HEK293 (cell line): ENCODE measurements around the gene BOK.
A peak's percentile ranks its signal among the peaks of the same experiment; 100 is the strongest.

ENCODE experiments used
- CTCF ChIA-PET: fragments of 350-600 bp; formaldehyde crosslinking; extraction: SDS; loops from one replicate; lab custom pipeline; 2021; ENCODE audit warnings: antibody characterized with exemption; lab: Yijun Ruan, JAX
- POLR2A ChIA-PET: fragments of 300-600 bp; formaldehyde crosslinking; extraction: SDS; loops from one replicate; lab custom pipeline; 2020; ENCODE audit warnings: antibody characterized with exemption, inconsistent platforms; lab: Yijun Ruan, JAX
- H3K27ac ChIP-seq: fragments of 200-500 bp; sonication (Bioruptor generic); 2 replicates; pipeline ENCODE4 v1.5.1; 2014; ENCODE audit warnings: low read depth, low read length, control low read depth, inconsistent platforms; ENCODE audit errors: extremely low read depth
- H3K36me3 ChIP-seq, 2 experiments: fragments of 200-500 bp in 1 of 2; sonication (Bioruptor generic) in 1 of 2; 1 replicate in 1 of 2; 2 replicates in 1 of 2; pipeline ENCODE4 v1.5.1; 2014 to 2017; ENCODE audit warnings: inconsistent platforms in 2 of 2, low read length in 2 of 2; ENCODE audit not compliant: control insufficient read depth in 2 of 2, insufficient read depth in 1 of 2
- H3K4me1 ChIP-seq: fragments of 200-500 bp; sonication (Bioruptor generic); 2 replicates; pipeline ENCODE4 v1.5.1; 2014; ENCODE audit warnings: mild to moderate bottlenecking, low read length, inconsistent platforms; ENCODE audit not compliant: control insufficient read depth, insufficient read depth
- H3K4me3 ChIP-seq: 2 replicates; pipeline ENCODE4 v1.5.1; 2011; ENCODE audit warnings: low read depth, mild to moderate bottlenecking, control low read depth, low read length, moderate library complexity
- H3K9me3 ChIP-seq: fragments of 200-500 bp; sonication (Bioruptor generic); 2 replicates; pipeline ENCODE4 v1.5.1; 2014; ENCODE audit warnings: low read depth, low read length, inconsistent platforms; ENCODE audit not compliant: control insufficient read depth, insufficient read depth
- BCL11A ChIP-seq: fragments of 450-650 bp; formaldehyde crosslinking; IDR thresholded peaks from 2 replicates; pipeline ENCODE4 v1.5.1; 2016; ENCODE audit warnings: low read depth, missing biosample characterization, missing genetic modification characterization
- GFI1B ChIP-seq: fragments of 450-650 bp; formaldehyde crosslinking; IDR thresholded peaks from 2 replicates; pipeline ENCODE4 v1.5.1; 2016; ENCODE audit warnings: missing biosample characterization, missing genetic modification characterization
- GLIS1 ChIP-seq: fragments of 450-650 bp; formaldehyde crosslinking; IDR thresholded peaks from 2 replicates; pipeline ENCODE4 v1.5.1; 2016; ENCODE audit warnings: missing biosample characterization, missing genetic modification characterization
- YY1 ChIP-seq: fragments of 450-650 bp; formaldehyde crosslinking; IDR thresholded peaks from 2 replicates; pipeline ENCODE4 v1.5.1; 2018; ENCODE audit warnings: missing biosample characterization, missing genetic modification characterization
- ZBTB26 ChIP-seq: fragments of 450-650 bp; formaldehyde crosslinking; optimal IDR thresholded peaks from 2 replicates; pipeline ENCODE3; 2016; ENCODE audit warnings: missing biosample characterization, mild to moderate bottlenecking, missing genetic modification characterization
- ZBTB8A ChIP-seq: fragments of 450-650 bp; formaldehyde crosslinking; IDR thresholded peaks from 2 replicates; pipeline ENCODE4 v1.5.1; 2016; ENCODE audit warnings: missing biosample characterization, missing genetic modification characterization
- ZIC2 ChIP-seq: fragments of 450-650 bp; formaldehyde crosslinking; IDR thresholded peaks from 2 replicates; pipeline ENCODE4 v1.5.1; 2016; ENCODE audit warnings: missing biosample characterization, missing genetic modification characterization
- ZNF18 ChIP-seq: fragments of 450-650 bp; formaldehyde crosslinking; IDR thresholded peaks from 2 replicates; pipeline ENCODE4 v1.5.1; 2016; ENCODE audit warnings: missing biosample characterization, missing genetic modification characterization
- ZNF266 ChIP-seq: fragments of 450-650 bp; formaldehyde crosslinking; IDR thresholded peaks from 2 replicates; pipeline ENCODE4 v1.5.1; 2016; ENCODE audit warnings: missing biosample characterization, missing genetic modification characterization, low read depth
- ZNF423 ChIP-seq: fragments of 450-650 bp; formaldehyde crosslinking; IDR thresholded peaks from 2 replicates; pipeline ENCODE4 v1.5.1; 2016; ENCODE audit warnings: missing biosample characterization, missing genetic modification characterization
- ZNF433 ChIP-seq: fragments of 450-650 bp; formaldehyde crosslinking; IDR thresholded peaks from 2 replicates; pipeline ENCODE4 v1.5.1; 2016; ENCODE audit warnings: missing biosample characterization, missing genetic modification characterization, low read depth
- ZNF449 ChIP-seq: fragments of 450-650 bp; formaldehyde crosslinking; IDR thresholded peaks from 2 replicates; pipeline ENCODE4 v1.5.1; 2017; ENCODE audit warnings: missing biosample characterization, mild to moderate bottlenecking, missing genetic modification characterization, moderate library complexity
- ZNF621 ChIP-seq: fragments of 450-650 bp; formaldehyde crosslinking; IDR thresholded peaks from 2 replicates; pipeline ENCODE4 v1.5.1; 2017; ENCODE audit warnings: missing biosample characterization, missing genetic modification characterization
- ZNF626 ChIP-seq: fragments of 450-650 bp; sonication (Bioruptor Pico); formaldehyde crosslinking; IDR thresholded peaks from 2 replicates; pipeline ENCODE4 v1.5.1; 2018; ENCODE audit warnings: missing biosample characterization, missing genetic modification characterization, inconsistent platforms
- ZNF645 ChIP-seq: fragments of 450-650 bp; formaldehyde crosslinking; IDR thresholded peaks from 2 replicates; pipeline ENCODE4; 2016; ENCODE audit warnings: missing biosample characterization, missing genetic modification characterization
- ZNF692 ChIP-seq: fragments of 450-650 bp; formaldehyde crosslinking; IDR thresholded peaks from 2 replicates; pipeline ENCODE4 v1.5.1; 2016; ENCODE audit warnings: missing biosample characterization, missing genetic modification characterization
- ZNF707 ChIP-seq: fragments of 450-650 bp; formaldehyde crosslinking; IDR thresholded peaks from 2 replicates; pipeline ENCODE4 v1.5.1; 2016; ENCODE audit warnings: missing biosample characterization, missing genetic modification characterization

BOK gene

GRCh38 chr2:241567776-241568175, 9.2 kb downstream of the BOK start:
- H3K9me3 ChIP-seq = no peaks in the 10 kb centered on the region
- POLR2A ChIA-PET = no interaction called here
- TF ChIP-seq ZNF621 (tag by site-specific recombination) (no peak), YY1 (tag by site-specific recombination) (no peak), ZBTB26 (no peak), ZNF266 (tag by site-specific recombination) (no peak)
- TF ChIP-seq, all 188 proteins: peak for 0
- H3K27ac ChIP-seq = no peak overlapping the region
- no peak overlapping the region for H3K4me3 ChIP-seq
- H3K36me3 ChIP-seq = no peaks in the 10 kb centered on the region
- H3K4me1 ChIP-seq = no peaks in the 10 kb centered on the region
- CTCF ChIA-PET = no interaction called here

GRCh38 chr2:241568726-241569125, 10.2 kb downstream of the BOK start:
- CTCF ChIA-PET = no interaction called here
- no peaks in the 10 kb centered on the region for H3K9me3 ChIP-seq
- no peak for TF ChIP-seq ZNF707 (tag by site-specific recombination)
- no peak for TF ChIP-seq ZNF18 (tag by site-specific recombination)
- peak; percentile 47; the same call in 1 of the 2 replicates for TF ChIP-seq ZNF423 (tag by site-specific recombination)
- TF ChIP-seq GFI1B (tag by site-specific recombination) = peak; percentile 64; the same call in 1 of the 2 replicates
- peak; percentile 98 for TF ChIP-seq ZIC2 (tag by site-specific recombination)
- no peak for TF ChIP-seq ZNF433
- no peak for TF ChIP-seq ZNF626 (tag by site-specific recombination)
- peak; percentile 39; the same call in 1 of the 2 replicates for TF ChIP-seq ZNF449 (tag by site-specific recombination)
- 0 out of 2 replicates have a peak, but pooled peaks have one; percentile 14 for TF ChIP-seq ZBTB8A (tag by site-specific recombination)
- TF ChIP-seq ZNF692 = no peak
- peak; percentile 40; the same call in 1 of the 2 replicates for TF ChIP-seq GLIS1 (tag by site-specific recombination)
- TF ChIP-seq ZNF645 = no peak
- no peak for TF ChIP-seq BCL11A
- TF ChIP-seq, all 188 proteins: peak for 6
- Histone ChIP-seq H3K36me3 (no peaks in the 10 kb centered on the region), H3K4me3 (no peak overlapping the region), H3K4me1 (no peaks in the 10 kb centered on the region), H3K27ac (no peak overlapping the region)
- POLR2A ChIA-PET = no interaction called here
